NCI-H2107 treated with DMSO at 0.1 percent for 48 hours (cell line): ENCODE results near the gene MAPK11.
"Not testable (repeated sequence)": the region's sequence is repeated elsewhere in the genome, so short reads cannot be mapped to it uniquely, and the experiment has no call there.

Experiments
- DNase-seq: peaks from one replicate; lab custom pipeline; 2025; ENCODE audit not compliant: unreplicated experiment; lab: John Stamatoyannopoulos, UW

Gene MAPK11

DNA sequence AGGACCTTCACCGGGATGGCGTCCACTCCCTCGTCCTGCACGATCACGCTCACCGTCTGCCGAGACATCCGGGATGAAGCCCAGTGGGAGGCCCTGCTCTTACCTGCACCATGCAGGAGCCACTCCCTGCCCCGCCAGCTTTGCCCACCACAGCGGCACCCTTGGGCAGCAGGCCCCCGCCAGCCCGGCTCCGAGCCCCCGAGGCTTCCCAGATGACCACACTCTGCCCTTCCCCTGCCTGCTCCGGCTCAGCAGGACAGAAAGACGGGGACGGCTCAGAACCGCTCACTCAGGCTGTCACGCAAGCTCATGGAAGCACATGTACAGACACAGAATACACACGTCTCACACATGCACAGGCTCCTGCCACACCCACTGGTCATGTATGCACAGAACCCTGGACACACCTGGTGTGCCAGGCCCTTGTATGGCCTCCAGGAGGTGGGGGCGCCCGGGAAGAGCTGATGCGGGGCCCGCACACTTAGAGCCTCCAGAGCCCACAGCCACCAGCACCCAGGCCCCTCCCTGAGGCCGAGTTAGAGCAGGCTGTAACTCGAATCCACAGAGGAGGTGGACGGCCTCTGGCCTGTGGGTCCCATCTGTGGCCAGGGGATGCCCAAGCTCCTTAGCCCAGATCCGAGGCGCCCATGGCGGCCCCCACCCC is 8.9 kb upstream of the MAPK11 start:
- no peak for DNase-seq

DNA sequence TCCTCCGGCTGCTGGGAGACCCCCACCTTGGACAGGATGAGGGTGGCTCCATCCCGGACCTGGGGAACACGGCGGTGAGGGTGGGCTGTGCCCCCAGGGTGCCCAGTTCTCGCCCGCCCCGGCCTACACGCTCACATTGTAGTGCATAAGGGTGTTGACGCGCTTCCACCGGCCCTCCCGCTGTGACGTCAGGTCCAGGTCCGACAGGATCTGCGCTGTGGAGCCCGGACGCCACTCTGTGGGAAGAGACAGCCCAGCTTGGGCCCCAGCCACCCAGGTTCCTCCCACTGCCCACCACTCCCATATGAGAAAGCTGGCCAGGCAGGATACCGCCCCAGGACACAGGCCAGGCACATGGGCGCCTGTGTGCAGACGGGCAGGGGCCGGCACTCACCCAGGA is 8.3 kb upstream of the MAPK11 start:
- no peak for DNase-seq

DNA sequence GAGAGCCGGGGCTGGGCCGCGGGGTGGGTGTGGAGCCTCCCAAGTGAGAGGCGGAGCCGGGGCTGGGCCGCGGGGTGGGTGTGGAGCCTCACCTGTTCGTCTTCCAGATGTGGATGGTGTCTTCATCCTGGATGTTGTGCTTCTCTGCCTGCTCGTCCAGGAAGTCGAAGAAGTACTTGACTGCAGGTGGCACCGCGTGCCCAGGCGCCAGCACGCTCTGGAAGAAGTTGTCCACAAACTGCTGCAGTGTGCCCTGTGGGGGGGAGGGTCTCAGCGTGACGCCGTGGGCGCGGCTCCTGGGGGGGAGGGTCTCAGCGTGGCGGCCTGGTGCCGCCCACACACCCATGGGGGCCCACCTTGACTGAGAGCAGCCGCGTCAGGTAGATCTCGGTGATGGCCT is 7.6 kb upstream of the MAPK11 start:
- DNase-seq: no peak

DNA sequence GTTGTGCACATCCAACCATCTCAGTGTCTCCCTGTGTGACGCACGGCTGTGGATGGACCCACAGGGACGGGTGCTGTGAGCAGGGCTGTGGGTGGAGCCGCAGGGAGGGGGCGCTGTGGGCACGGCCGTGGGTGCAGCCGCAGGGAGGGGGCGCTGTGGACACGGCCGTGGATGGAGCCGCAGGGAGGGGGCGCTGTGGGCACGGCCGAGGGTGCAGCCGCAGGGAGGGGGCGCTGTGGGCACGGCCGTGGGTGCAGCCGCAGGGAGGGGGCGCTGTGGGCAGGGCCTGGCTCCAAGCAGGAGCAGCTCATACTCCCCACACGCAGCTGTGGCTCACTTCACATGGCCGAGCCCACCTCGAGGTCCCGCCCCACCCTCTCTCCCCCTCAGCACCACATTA is 6.0 kb upstream of the MAPK11 start:
- no peak for DNase-seq

DNA sequence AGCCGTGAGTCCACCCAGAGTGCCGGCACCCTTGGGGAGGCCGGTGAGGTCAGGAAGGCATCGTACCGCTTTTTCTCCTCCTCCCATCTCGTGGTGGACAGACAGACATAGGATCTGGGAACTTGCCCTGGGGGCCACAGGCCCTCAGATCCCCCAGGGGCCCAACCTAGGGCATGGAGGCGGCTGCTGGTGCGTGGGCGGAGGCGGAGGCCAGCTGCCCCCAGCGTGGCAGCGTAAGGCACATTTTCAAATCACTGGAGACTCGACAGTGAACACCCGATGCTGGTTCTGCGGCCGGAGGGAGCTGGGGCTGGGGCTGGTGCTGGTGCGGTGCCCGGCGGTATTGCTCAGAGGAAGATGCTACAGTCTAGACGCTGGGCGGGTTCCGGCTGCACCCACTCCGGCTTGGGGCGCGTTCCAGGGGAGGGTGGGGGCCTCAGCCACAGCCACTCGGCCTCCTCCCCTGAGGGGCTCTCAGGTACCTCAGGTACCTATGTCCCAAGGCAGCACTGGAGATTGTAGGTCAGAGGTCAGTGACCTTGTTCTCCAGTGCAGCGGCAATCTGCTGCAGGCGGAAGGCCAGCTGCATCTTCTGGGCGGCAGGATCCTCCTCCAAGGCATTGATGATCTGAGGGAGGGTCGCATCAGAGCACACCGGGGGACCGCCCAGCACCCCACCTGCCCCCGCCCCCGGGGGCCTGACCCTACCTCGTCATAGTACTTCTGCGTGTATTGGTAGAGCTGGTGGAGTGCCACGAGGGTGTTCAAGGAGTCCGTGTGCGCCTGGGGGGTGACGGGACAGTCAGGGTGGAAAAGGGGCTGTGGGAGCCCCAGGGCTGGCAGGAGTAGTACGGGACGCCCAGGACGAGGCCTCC is 5.2 kb upstream of the MAPK11 start:
- no peak for DNase-seq

DNA sequence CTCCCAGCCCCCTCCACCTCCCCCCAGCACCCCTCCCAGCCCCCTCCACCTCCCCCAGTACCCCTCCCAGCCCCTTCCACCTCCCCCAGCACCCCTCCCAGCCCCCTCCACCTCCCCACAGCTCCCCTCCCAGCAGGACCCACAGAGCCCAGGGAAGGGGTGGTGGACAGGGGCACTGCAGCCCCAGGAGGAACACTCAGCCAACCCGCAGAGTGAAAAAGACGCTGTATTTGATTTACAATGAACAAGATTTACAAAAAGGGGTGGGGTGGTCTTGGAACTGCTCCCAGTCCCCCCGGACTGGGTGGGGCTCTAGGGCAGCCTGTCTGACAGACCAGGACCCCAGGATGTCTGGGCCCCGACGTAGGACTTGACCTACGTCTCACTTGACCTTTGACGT is 4.6 kb upstream of the MAPK11 start:
- no peak for DNase-seq

DNA sequence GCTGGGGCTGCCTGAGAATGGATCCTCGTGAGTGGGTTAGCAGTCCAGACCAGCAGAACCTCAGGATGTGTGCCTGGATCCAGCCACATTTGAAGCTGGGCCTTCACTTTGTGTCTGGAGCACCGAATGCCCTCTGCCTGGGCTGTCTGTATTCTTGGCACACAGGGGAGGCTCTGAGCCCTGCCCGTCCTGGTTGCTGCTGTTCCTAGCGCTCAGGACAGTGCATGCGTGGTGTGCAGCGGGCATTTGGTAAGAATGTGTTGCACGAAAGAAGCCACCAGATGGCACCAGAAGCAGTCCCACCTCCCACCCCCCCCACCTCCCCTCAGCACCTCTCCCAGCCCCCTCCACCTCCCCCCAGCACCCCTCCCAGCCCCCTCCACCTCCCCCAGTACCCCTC is 4.1 kb upstream of the MAPK11 start:
- DNase-seq: no peak

DNA sequence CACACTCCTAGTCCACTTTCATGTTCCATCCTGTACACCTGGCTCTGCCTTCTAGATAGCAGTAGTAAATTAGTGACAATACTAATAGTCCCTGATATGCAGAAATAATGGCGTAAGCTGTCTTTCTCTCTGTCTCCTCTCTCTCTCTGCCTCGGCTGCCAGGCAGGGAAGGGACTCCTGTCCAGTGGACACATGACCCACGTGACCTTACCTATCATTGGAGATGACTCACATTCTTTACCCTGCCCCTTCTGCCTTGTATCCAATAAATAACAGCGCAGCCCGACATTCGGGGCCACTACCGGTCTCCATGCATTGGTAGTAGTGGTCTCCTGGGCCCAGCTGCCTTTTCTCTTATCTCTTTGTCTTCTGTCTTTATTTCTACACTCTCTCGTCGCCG is 3.6 kb upstream of the MAPK11 start:
- not testable (repeated sequence) for DNase-seq

DNA sequence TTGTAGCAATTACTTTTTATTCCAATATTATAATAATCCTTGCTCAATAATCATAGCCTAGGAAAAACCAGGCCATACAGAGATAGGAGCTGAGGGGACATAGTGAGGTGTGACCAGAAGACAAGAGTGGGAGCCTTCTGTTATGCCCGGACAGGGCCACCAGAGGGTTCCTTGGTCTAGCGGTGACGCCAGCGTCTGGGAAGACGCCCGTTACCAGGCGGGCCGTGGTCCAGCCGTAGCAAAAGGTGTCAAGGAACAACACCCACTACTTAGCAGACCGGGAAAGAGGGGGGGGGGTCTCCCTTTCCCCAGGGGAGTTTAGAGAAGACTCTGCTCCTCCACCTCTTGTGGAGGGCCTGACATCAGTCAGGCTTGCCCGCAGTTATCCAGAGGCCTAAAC is 3.2 kb upstream of the MAPK11 start:
- DNase-seq: not testable (repeated sequence)

DNA sequence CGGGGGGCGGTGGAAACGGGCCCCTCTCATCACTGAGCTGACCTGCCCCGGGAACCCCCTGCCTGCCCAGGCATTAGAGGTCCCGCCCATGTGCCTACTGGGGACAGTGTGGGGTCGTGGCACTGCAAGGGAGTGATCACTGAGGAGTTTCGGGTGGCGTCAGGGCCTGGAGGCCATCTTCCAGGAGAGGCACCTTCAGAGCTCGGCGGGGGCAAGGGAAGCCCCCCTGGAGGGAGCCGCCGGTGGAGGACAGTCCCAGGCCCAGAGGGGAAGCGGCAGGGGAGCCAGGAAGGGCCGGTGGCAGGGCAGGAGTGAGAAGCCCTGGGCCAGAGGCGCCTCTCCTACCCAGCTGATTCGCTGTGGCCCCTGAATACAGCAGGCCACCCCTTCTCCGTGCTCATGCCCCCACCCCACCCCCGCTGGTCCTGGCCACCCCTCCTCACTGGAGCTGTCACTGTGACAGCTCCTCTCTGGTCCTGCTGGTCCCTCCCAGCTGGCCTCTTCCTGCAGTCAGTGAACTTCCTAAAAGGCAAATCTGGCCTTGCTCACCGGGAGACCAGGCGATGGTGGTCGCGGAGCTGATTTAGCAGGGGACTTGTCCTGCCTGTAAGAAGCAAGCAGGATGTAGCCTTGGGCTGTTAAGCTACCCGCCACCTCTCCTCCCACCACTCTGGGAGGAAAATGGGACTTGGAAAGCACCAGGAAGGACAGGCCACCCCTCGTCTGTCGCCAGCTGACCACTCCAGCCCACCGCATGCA is 2.0 kb upstream of the MAPK11 start:
- DNase-seq: no peak

DNA sequence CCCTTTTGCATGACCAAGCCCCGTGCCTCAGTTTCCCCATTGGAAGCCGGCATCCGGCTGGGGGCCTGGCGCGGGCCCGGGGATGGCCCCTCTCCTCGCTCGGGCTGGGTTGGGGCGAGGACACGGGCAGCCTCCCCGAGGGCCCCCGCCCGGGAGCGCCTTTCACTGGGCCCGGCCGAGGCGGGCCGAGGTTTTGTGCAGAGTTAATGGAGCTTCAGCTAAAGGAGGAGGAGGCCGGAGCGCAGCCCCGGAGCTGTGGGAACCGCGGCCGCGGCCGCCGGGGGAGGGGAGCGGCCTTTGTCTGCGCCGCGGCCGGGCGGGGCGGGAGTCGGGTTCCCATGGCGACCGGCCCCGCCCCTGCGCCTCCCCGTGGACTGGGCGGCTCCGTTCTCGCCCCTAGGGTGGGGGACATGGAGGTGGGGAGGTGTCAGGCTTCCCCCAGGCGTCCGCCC is 1.4 kb upstream of the MAPK11 start:
- no peak for DNase-seq

DNA sequence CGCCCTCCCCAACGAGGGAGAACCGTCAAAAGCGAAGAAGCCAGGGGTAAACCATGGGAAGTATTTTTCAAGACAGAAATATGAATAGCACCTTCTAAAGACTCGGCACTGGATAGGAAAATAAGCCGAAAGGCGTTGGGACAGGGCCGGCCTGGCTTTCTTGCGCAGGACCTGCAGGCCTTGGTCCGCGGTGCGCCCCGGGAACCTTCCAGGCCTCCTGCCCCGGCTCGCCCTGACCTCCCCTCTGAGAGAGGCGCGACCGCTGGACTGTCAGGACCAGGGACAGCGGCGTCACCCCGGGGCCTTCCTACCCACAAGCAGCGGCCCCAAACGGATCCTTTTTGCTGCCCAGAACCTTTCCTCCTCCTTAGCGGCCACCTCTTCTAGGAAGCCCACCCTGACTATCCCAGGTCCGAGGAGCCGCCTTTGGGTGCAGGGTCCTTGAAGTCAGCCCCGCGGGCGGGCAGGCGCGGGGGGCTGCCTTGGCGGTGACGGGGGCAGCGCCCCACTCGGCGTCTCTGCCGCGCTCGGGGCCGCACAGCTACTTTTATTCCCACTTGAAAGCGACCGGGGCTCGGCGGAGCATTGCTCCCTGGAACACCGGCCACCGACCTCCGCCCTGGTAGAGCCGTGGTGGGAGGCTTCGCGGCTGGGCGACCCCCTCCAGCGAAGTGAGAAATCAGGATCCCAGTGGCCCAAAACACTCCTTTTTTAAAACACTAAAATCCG is 650 bp upstream of the MAPK11 start:
- no peak for DNase-seq

DNA sequence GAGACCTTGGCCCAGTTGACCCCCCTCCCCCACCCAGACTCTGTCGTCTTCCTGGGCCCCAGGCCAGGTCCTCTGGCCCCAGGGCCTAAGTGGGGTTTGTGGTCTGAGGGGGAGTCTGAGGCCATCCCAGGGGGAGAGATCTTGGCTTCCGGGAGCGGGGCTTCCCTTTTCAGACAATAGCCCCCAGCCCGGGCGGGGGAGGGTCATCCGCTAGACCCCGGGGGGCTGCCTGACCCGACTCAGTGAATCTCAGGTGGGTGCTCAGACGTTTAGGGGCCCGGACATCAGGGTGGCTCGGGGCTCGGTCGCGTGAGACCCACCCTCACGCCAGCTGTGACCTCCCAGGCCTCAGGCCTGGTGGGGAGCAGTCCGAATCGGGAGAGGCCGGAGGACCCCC is 609 bp downstream of the MAPK11 start:
- no peak for DNase-seq

DNA sequence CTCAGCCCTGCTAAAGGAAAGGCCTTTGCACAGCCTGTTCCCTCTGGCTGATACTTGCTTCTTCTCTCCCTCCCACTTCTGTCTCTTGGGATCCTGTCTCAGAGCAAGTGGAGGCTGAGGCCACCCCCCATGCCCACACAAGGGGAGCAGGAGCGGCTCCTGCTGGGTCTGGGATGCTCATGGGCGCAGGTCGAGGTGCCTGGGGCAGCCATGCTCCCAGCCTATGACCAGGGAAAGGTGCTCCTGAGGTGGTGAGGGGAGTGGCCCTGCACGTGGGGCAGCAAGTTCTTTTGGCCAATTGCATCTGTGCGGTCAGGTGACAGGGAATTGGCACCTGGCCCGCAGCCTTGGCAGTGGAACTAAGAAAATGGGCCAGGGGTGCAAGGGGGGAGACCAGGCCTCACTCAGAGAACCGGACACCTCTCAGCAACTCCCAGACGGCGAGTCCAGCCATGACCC is 1.5 kb downstream of the MAPK11 start:
- no peak for DNase-seq

DNA sequence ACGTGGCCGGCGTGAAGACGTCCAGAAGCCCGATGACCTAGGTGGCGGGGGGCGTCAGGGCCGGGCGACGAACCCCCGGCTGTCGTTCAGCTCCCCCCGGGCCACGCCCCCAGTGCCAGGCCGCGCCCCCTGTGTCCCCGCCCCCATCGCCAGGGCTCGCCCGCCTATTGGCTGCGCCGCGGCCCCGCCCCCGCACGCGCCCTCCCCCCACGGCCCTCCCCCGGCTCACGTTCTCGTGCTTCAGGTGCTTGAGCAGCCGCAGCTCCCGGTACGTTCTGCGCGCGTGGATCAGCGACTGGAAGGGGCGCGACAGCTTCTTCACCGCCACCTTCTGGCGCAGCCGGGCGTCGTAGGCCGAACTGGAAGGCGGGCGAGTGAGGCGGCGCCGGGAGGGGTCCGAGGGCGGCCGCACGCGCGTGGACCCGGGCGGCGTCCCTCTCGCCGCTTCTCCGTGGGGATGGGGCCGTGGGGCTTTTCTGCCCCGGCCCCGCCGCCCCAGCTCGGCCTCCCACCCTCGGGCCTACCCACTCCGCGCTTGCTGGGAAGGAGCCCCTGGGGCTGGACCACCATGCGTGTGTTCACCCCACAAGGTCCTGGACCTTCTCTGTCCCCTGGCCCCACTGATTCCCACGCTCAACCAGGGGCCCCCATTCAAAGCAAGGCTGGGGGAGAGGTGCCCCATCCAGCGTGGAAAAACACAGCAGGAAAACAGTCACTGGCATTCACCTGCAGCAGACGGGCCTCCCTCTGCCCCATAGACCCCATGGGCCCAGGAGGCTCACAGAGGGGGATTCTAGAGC is 2.4 kb downstream of the MAPK11 start:
- DNase-seq: no peak

DNA sequence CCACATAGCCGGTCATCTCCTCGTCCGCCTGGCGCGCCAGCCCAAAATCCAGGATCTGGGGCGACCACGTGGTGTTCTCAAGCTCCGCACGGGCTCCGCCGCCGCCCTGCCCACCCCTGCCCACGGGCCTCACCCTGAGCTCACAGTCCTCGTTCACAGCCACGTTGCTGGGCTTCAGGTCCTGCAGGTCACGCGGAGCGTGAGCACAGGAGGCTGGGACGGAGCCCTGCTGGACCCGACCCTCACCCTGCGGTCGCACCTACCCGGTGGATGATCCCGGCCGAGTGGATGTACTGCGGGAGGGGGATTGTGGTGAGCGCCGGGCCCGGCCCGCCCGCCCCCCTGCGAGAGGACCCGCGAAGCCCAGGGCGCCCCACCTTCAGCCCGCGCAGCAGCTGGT is 3.2 kb downstream of the MAPK11 start:
- no peak for DNase-seq

DNA sequence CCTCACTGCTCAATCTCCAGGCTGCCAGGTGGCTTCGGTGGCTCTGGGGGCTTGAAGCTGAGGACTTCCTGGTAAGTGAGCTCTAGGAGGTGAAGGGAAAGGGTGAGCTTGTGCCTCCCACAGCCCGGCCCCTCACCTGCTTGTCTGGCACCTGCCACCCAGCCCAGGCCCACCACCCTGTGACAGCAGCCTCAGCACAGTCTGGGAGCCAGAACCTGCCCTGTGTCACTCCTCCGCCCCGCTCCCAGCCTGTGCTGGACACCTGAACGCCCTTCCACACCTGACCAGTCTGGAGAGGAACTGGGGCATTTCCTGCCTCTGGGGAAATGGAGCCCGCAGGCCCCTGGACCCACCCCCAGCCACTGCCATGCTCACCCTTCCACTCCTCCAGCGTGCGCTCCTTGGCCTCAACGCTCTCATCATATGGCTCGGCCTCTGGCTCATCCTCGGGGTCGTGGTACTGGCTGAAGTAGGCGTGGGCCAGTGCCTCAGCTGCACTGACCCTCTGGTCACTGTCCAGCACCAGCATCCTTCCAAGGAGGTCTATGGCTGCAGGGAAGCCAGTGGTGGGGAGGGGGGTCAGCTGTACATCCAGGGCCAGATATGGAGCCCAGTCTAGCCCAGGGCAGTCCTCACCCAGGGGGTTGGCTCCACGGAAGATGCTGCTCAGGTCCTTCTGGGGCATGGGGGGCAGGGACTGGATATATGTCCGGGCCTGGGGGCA is 5.1 kb downstream of the MAPK11 start:
- DNase-seq: no peak

DNA sequence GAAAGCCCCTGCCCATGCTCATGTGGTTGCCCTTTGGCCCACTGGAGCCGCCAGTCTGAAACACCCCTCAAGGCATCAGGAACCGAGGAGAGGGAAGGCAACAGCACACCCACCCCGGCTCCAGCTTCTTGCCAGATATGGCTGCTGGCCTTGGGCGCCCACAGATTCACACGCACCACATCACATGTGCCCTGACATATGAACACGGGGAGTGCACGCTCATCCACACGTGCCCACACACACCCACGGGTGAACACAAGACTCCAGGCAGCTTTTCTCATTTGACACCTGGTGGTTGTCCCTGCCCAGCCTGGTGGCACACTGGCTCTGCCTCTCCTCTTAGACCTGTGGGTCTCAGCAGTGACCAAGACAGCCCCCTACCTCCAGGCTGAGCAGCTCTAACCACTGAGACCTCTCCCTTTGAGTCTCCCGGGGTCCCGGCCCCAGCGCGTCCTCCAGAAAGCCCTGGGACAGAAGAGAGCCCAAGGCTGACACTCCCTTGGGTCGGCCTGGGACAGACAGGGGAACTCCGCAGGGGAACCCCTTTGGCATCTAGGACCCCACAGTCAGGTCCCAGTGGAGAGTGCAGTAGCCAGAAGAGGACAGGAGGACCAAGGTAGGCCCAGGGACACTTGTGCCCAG is 6.0 kb downstream of the MAPK11 start:
- DNase-seq: no peak

DNA sequence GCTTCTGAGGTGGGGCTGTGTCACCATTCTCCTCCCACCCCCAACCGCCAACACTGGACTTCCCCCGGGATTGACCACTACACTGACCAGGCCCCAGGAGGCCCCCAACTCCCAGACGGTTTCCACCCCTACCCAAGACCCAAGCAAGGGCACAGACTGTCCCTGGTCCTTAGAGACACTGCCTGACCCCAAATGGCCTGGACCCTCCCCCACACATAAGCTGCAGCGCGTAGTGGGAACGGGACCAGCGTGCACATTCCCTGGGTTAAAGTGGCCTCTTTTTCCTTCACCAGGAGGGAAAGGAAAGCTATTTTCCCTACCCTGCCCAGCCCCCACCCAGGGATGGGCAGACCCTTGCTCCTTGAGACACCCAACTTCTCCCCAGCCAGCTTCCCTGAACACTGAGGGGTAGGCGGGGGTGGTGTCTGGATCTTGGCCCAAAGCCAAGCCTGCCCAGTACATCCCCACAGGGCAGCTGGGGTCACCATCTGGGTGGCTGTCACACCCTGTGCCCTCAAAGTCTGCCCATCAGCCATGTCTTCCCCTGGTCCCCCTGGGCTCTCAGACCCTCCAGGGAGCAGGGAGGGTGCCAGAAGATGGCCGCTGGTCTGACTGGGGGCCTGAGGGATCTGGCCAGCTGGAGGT is 7.1 kb downstream of the MAPK11 start:
- DNase-seq: no peak
